SK-N-SH treated with all-trans-retinoic acid at 6 μM for 48 hours (cell line): ENCODE measurements around the gene PPP6R2.
"Not testable (repeated sequence)": the region's sequence is repeated elsewhere in the genome, so short reads cannot be mapped to it uniquely, and the experiment has no call there.

Source experiments
- ATAC-seq: fragments of 200-7000 bp; cut with Tn5 transposase; 3 replicates; pipeline ENCODE4 v1.9.1; 2020; ENCODE audit warnings: mild to moderate bottlenecking, moderate library complexity
- BACH2 ChIP-seq: fragments of 250-450 bp; sonication (Bioruptor Pico); IDR thresholded peaks from 2 replicates; pipeline ENCODE4 v1.9.0; 2021; ENCODE audit warnings: mild to moderate bottlenecking, borderline replicate concordance
- CREB5 ChIP-seq: fragments of 250-450 bp; sonication (Bioruptor Pico); IDR thresholded peaks from 2 replicates; pipeline ENCODE4 v1.5.1; 2020; ENCODE audit warnings: low read depth, mild to moderate bottlenecking, moderate library complexity
- CSDC2 ChIP-seq: fragments of 250-450 bp; sonication (Bioruptor Pico); IDR thresholded peaks from 2 replicates; pipeline ENCODE4 v1.5.0; 2020; ENCODE audit warnings: mild to moderate bottlenecking, moderate library complexity
- CSRNP3 ChIP-seq: fragments of 250-450 bp; sonication (Bioruptor Pico); IDR thresholded peaks from 2 replicates; pipeline ENCODE4 v1.5.1; 2021; ENCODE audit warnings: mild to moderate bottlenecking, moderate library complexity
- GLIS3 ChIP-seq: fragments of 250-450 bp; sonication (Bioruptor Pico); IDR thresholded peaks from 2 replicates; pipeline ENCODE4 v1.5.0; 2020; ENCODE audit warnings: mild to moderate bottlenecking, moderate library complexity
- ISL1 ChIP-seq: fragments of 250-450 bp; sonication (Bioruptor Pico); IDR thresholded peaks from 2 replicates; pipeline ENCODE4 v2.1.2; 2022; ENCODE audit warnings: mild to moderate bottlenecking, moderate library complexity
- PATZ1 ChIP-seq: fragments of 250-450 bp; sonication (Bioruptor Pico); IDR thresholded peaks from 2 replicates; pipeline ENCODE4 v1.8.0; 2020; ENCODE audit warnings: mild to moderate bottlenecking, moderate library complexity, borderline replicate concordance
- POU6F1 ChIP-seq: fragments of 250-450 bp; sonication (Bioruptor Pico); IDR thresholded peaks from 2 replicates; pipeline ENCODE4 v1.8.0; 2021; ENCODE audit warnings: low read depth, mild to moderate bottlenecking, moderate library complexity, borderline replicate concordance
- RARB ChIP-seq: fragments of 250-450 bp; sonication (Bioruptor Pico); IDR thresholded peaks from 2 replicates; pipeline ENCODE4 v1.8.0; 2021; ENCODE audit warnings: mild to moderate bottlenecking, moderate library complexity
- SNAI2 ChIP-seq: fragments of 250-450 bp; sonication (Bioruptor Pico); IDR thresholded peaks from 2 replicates; pipeline ENCODE4 v1.5.0; 2020; ENCODE audit warnings: mild to moderate bottlenecking, moderate library complexity
- TCF4 ChIP-seq: fragments of 250-450 bp; sonication (Bioruptor Pico); IDR thresholded peaks from 2 replicates; pipeline ENCODE4 v1.8.0; 2021; ENCODE audit warnings: mild to moderate bottlenecking, moderate library complexity, borderline replicate concordance
- TSHZ2 ChIP-seq: fragments of 250-450 bp; sonication (Bioruptor Pico); IDR thresholded peaks from 2 replicates; pipeline ENCODE4 v1.5.0; 2020; ENCODE audit warnings: mild to moderate bottlenecking, moderate library complexity
- ZC3H10 ChIP-seq: fragments of 250-450 bp; sonication (Bioruptor Pico); IDR thresholded peaks from 2 replicates; pipeline ENCODE4 v1.5.1; 2021; ENCODE audit warnings: mild to moderate bottlenecking, moderate library complexity
- ZFP3 ChIP-seq: fragments of 250-450 bp; sonication (Bioruptor Pico); IDR thresholded peaks from 2 replicates; pipeline ENCODE4 v1.5.0; 2020; ENCODE audit warnings: mild to moderate bottlenecking, moderate library complexity
- ZFP30 ChIP-seq: fragments of 450-650 bp; formaldehyde crosslinking; IDR thresholded peaks from 2 replicates; pipeline ENCODE4 v1.5.0; 2022; ENCODE audit warnings: mild to moderate bottlenecking, moderate library complexity
- ZNF70 ChIP-seq: fragments of 450-650 bp; formaldehyde crosslinking; IDR thresholded peaks from 2 replicates; pipeline ENCODE4 v1.5.0; 2020; ENCODE audit warnings: mild to moderate bottlenecking, moderate library complexity
- ZNF8 ChIP-seq: fragments of 450-650 bp; formaldehyde crosslinking; IDR thresholded peaks from 2 replicates; pipeline ENCODE4 v1.5.0; 2020; ENCODE audit warnings: mild to moderate bottlenecking, moderate library complexity

PPP6R2 gene

GRCh38 chr22:50320671-50321325, 22.3 kb upstream of the PPP6R2 start (continued):
- no peak for TF ChIP-seq ZC3H10 (CRISPR knock-in tag)
- TF ChIP-seq ZFP3 (CRISPR knock-in tag), result no peak
- TF ChIP-seq ZNF70, result no peak
- TF ChIP-seq ISL1 (CRISPR knock-in tag), result no peak
- no peak for TF ChIP-seq POU6F1

- not testable (repeated sequence) for ATAC-seq
Observed at GRCh38 chr22:50322382-50323104, 20.6 kb upstream of the PPP6R2 start.

- no peak for ATAC-seq
- TF ChIP-seq ZFP30 (CRISPR knock-in tag) (no peak), RARB (CRISPR knock-in tag) (no peak), ZFP3 (CRISPR knock-in tag) (no peak), POU6F1 (no peak), GLIS3 (no peak), BACH2 (CRISPR knock-in tag) (no peak)
Observed at GRCh38 chr22:50323900-50324299, 19.2 kb upstream of the PPP6R2 start.

- TF ChIP-seq CSDC2 (CRISPR knock-in tag) (no peak), TSHZ2 (CRISPR knock-in tag) (no peak), ISL1 (CRISPR knock-in tag) (no peak), CREB5 (no peak), ZFP30 (CRISPR knock-in tag) (no peak)
- ATAC-seq, result no peak
Observed at GRCh38 chr22:50325444-50326224, 17.5 kb upstream of the PPP6R2 start.

- peak; percentile 38 for ATAC-seq
- TF ChIP-seq ZFP3 (CRISPR knock-in tag), result no peak
- no peak for TF ChIP-seq SNAI2 (CRISPR knock-in tag)
- no peak for TF ChIP-seq TCF4 (CRISPR knock-in tag)
- no peak for TF ChIP-seq PATZ1 (CRISPR knock-in tag)
- no peak for TF ChIP-seq ZNF70
- TF ChIP-seq ZNF8 (CRISPR knock-in tag), result no peak
- TF ChIP-seq ZFP30 (CRISPR knock-in tag), result no peak
- TF ChIP-seq POU6F1, result no peak
- no peak for TF ChIP-seq CSRNP3 (CRISPR knock-in tag)
Observed at GRCh38 chr22:50326225-50326955, 16.7 kb upstream of the PPP6R2 start.
